DOHH2 (cell line): Measurements from ENCODE around the gene MBD5.

Source experiments
- H3F3A ChIP-seq: fragments of 200-600 bp; sonication (generic), shearing (Covaris generic); 2 replicates; pipeline ENCODE4 v1.6.0; 2016; ENCODE audit warnings: antibody characterized with exemption, mild to moderate bottlenecking; ENCODE audit not compliant: control insufficient read depth, insufficient read depth
- H3K27ac ChIP-seq: fragments of 200-600 bp; sonication (generic); 2 replicates; pipeline ENCODE4 v1.5.1; 2014; ENCODE audit warnings: low read depth, mild to moderate bottlenecking, low read length, moderate library complexity
- H3K27me3 ChIP-seq: fragments of 200-600 bp; sonication (generic); 2 replicates; pipeline ENCODE4 v1.6.1; 2014; ENCODE audit warnings: mild to moderate bottlenecking, low read length, mixed read lengths; ENCODE audit not compliant: control insufficient read depth
- H3K36me3 ChIP-seq: fragments of 200-600 bp; sonication (generic); 2 replicates; pipeline ENCODE4 v1.6.1; 2014; ENCODE audit warnings: mild to moderate bottlenecking, low read length, moderate library complexity, mixed read lengths; ENCODE audit not compliant: control insufficient read depth
- H3K4me1 ChIP-seq: fragments of 200-600 bp; sonication (generic); 2 replicates; pipeline ENCODE4 v1.6.1; 2014; ENCODE audit warnings: mild to moderate bottlenecking, low read length, mixed read lengths; ENCODE audit not compliant: control insufficient read depth
- H3K4me2 ChIP-seq: fragments of 200-600 bp; sonication (generic); 2 replicates; pipeline ENCODE4 v1.6.0; 2014; ENCODE audit warnings: mild to moderate bottlenecking, low read length, moderate library complexity
- H3K4me3 ChIP-seq: fragments of 200-600 bp; sonication (generic); 2 replicates; pipeline ENCODE4 v1.5.1; 2014; ENCODE audit warnings: mild to moderate bottlenecking, low read length, mixed read lengths
- H3K79me2 ChIP-seq: fragments of 200-600 bp; sonication (generic); 2 replicates; pipeline ENCODE4 v1.6.1; 2014; ENCODE audit warnings: mild to moderate bottlenecking, low read length, mixed read lengths; ENCODE audit not compliant: control insufficient read depth
- H3K9me2 ChIP-seq: fragments of 200-600 bp; sonication (generic); replicated peaks from 2 replicates; pipeline ENCODE4 v1.6.1; 2014; ENCODE audit warnings: mild to moderate bottlenecking, low read length, mixed read lengths; ENCODE audit not compliant: control insufficient read depth
- H3K9me3 ChIP-seq: fragments of 200-600 bp; sonication (generic); 2 replicates; pipeline ENCODE4 v1.6.1; 2014; ENCODE audit warnings: antibody characterized with exemption, low read length, mixed read lengths; ENCODE audit not compliant: control insufficient read depth, insufficient read depth
- H4K20me1 ChIP-seq: fragments of 200-600 bp; sonication (generic); 2 replicates; pipeline ENCODE4 v1.6.0; 2014; ENCODE audit warnings: low read depth, mild to moderate bottlenecking, antibody characterized with exemption, low read length, moderate library complexity; ENCODE audit not compliant: control insufficient read depth, insufficient read depth
- EZH2phosphoT487 ChIP-seq: fragments of 200-600 bp; sonication (generic); IDR thresholded peaks from 2 replicates; pipeline ENCODE4 v1.6.1; 2017; ENCODE audit warnings: borderline replicate concordance, mild to moderate bottlenecking, antibody characterized with exemption, low read length, moderate library complexity, mixed read lengths
- TF ChIP-seq, protein P1 (sequence below): fragments of 200-600 bp; sonication (generic); IDR thresholded peaks from one replicate; pipeline ENCODE4 v1.5.1; 2014; ENCODE audit warnings: antibody characterized with exemption, mild to moderate bottlenecking, low read depth, low read length; ENCODE audit not compliant: poor library complexity, severe bottlenecking

The MBD5 gene

DNA sequence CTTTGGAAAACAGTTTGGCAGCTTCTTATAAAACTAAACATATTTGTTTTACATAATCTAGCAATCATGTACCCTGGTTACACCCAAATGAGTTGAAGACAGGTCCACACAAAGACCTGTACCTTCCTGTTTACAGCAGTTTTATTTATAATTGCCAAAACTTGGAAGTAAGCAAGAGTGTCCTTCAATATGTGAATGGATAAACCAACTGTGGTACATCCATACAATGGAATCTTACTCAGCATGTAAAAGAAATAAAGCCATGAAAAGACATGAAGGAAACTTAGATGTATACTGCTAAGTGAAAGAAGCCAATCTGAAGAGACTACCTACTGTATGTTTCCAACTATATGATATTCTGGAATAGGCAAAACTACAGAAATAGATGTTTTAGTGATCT, 24.1 kb upstream of the MBD5 start:
- H3F3A ChIP-seq = no peaks in the 10 kb centered on the region
- no peaks in the 10 kb centered on the region for H3K9me2 ChIP-seq
- peaks cover 6% of the 10 kb centered on the region for H3K36me3 ChIP-seq
- no peak for TF ChIP-seq EZH2phosphoT487
- TF ChIP-seq, protein P1, sequence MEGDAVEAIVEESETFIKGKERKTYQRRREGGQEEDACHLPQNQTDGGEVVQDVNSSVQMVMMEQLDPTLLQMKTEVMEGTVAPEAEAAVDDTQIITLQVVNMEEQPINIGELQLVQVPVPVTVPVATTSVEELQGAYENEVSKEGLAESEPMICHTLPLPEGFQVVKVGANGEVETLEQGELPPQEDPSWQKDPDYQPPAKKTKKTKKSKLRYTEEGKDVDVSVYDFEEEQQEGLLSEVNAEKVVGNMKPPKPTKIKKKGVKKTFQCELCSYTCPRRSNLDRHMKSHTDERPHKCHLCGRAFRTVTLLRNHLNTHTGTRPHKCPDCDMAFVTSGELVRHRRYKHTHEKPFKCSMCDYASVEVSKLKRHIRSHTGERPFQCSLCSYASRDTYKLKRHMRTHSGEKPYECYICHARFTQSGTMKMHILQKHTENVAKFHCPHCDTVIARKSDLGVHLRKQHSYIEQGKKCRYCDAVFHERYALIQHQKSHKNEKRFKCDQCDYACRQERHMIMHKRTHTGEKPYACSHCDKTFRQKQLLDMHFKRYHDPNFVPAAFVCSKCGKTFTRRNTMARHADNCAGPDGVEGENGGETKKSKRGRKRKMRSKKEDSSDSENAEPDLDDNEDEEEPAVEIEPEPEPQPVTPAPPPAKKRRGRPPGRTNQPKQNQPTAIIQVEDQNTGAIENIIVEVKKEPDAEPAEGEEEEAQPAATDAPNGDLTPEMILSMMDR = no peak
- peaks cover 76% of the 10 kb centered on the region for H3K79me2 ChIP-seq
- no peaks in the 10 kb centered on the region for H3K27me3 ChIP-seq
- no peak overlapping the region for H3K27ac ChIP-seq
- no peak overlapping the region for H3K4me2 ChIP-seq
- H3K4me1 ChIP-seq = no peaks in the 10 kb centered on the region
- H3K9me3 ChIP-seq = peaks cover 11% of the 10 kb centered on the region; the same call in 1 of the 2 replicates
- no peaks in the 10 kb centered on the region for H4K20me1 ChIP-seq
- no peak overlapping the region for H3K4me3 ChIP-seq

DNA sequence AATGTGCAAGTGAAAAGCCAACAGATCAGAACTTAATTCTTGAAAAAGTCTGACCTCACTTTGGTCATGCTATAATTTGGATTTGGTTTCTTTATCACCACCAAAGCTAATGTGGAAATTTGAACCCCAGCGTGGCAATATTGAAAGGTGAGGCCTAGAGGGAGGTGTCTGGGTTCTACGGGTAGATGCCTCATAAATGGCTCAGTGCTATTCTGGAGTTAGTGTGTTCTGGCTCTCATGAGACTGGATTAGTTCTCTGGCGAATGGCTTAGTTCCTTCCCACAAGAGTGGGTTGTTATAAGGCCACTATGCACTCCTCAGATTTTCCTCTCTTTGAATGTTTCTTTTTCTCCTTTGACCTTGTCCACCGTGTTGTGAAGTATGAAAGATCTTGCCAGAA, 22.7 kb upstream of the MBD5 start:
- no peaks in the 10 kb centered on the region for H3F3A ChIP-seq
- no peaks in the 10 kb centered on the region for H4K20me1 ChIP-seq
- H3K4me2 ChIP-seq = no peak overlapping the region
- H3K79me2 ChIP-seq = peaks cover 73% of the 10 kb centered on the region
- TF ChIP-seq, protein P1 = no peak
- TF ChIP-seq EZH2phosphoT487 = no peak
- no peaks in the 10 kb centered on the region for H3K4me1 ChIP-seq
- H3K9me2 ChIP-seq = no peaks in the 10 kb centered on the region
- no peak overlapping the region for H3K4me3 ChIP-seq
- peaks cover 11% of the 10 kb centered on the region; the same call in 1 of the 2 replicates for H3K9me3 ChIP-seq
- H3K27me3 ChIP-seq = no peaks in the 10 kb centered on the region
- H3K27ac ChIP-seq = no peak overlapping the region
- H3K36me3 ChIP-seq = peaks cover 6% of the 10 kb centered on the region

DNA sequence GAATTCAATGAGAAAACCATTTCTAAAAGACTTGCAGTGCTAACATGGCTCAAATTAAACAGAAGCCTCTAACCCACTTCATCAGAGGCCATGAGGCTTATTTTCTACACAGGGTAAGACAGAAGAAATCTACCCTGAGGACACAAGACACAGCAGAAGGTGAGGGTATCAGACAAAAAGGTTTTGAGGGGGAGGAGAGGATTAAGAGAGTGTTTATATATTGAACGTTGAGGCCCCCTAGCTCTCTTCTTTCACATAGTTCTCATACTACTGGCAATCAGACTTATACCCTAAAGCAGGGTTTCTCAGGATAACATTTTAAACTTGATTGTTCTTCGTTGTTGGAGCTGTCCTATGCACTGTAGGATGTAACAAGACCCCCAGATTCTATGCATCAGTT, 21.8 kb upstream of the MBD5 start:
- no peaks in the 10 kb centered on the region for H4K20me1 ChIP-seq
- peaks cover 6% of the 10 kb centered on the region for H3K36me3 ChIP-seq
- H3F3A ChIP-seq = no peaks in the 10 kb centered on the region
- no peaks in the 10 kb centered on the region for H3K27me3 ChIP-seq
- peaks cover 11% of the 10 kb centered on the region; the same call in 1 of the 2 replicates for H3K9me3 ChIP-seq
- H3K27ac ChIP-seq = no peak overlapping the region
- H3K4me3 ChIP-seq = no peak overlapping the region
- H3K79me2 ChIP-seq = peaks cover 80% of the 10 kb centered on the region
- TF ChIP-seq EZH2phosphoT487 = no peak
- TF ChIP-seq, protein P1 = no peak
- H3K4me1 ChIP-seq = no peaks in the 10 kb centered on the region
- H3K4me2 ChIP-seq = no peak overlapping the region
- H3K9me2 ChIP-seq = no peaks in the 10 kb centered on the region
